MM.1S (cell line): ENCODE data around the gene CREB3L4.

Experiments used
- DNase-seq: peaks from one replicate; pipeline ENCODE4 v3.0.0-alpha.2; 2015
- H2AFZ ChIP-seq: fragments of 300-600 bp; sonication (generic); 2 replicates; pipeline ENCODE4 v1.6.0; 2016; ENCODE audit warnings: antibody characterized with exemption, low read length
- H3F3A ChIP-seq: fragments of 300-600 bp; sonication (generic); 2 replicates; pipeline ENCODE4 v1.6.1; 2016; ENCODE audit warnings: mild to moderate bottlenecking, antibody characterized with exemption, low read length, moderate library complexity, mixed read lengths; ENCODE audit not compliant: insufficient read depth
- H3K27ac ChIP-seq: fragments of 300-600 bp; sonication (generic); 2 replicates; pipeline ENCODE4 v1.5.1; 2016; ENCODE audit warnings: mild to moderate bottlenecking, low read length
- H3K27me3 ChIP-seq: fragments of 300-600 bp; sonication (generic); replicated peaks from 2 replicates; pipeline ENCODE4 v1.6.0; 2016; ENCODE audit warnings: low read length; ENCODE audit not compliant: insufficient read depth
- H3K36me3 ChIP-seq: fragments of 300-600 bp; sonication (generic); replicated peaks from 2 replicates; pipeline ENCODE4 v1.6.1; 2016; ENCODE audit warnings: mild to moderate bottlenecking, low read length, mixed read lengths; ENCODE audit not compliant: insufficient read depth
- H3K4me1 ChIP-seq: fragments of 300-600 bp; sonication (generic); 2 replicates; pipeline ENCODE4 v1.6.1; 2016; ENCODE audit warnings: low read length, mixed read lengths
- H3K4me2 ChIP-seq: fragments of 300-600 bp; sonication (generic); 2 replicates; pipeline ENCODE4 v1.6.0; 2016; ENCODE audit warnings: low read depth, low read length
- H3K4me3 ChIP-seq: fragments of 300-600 bp; sonication (generic); 2 replicates; pipeline ENCODE4 v1.5.1; 2016; ENCODE audit warnings: low read length, mixed read lengths
- H3K79me2 ChIP-seq: fragments of 300-600 bp; sonication (generic); 2 replicates; pipeline ENCODE4 v1.6.1; 2016; ENCODE audit warnings: mixed run types, low read length, mixed read lengths
- H3K9ac ChIP-seq: fragments of 300-600 bp; sonication (generic); 2 replicates; pipeline ENCODE4 v1.6.1; 2016; ENCODE audit warnings: low read length, mixed read lengths
- H3K9me2 ChIP-seq: fragments of 300-600 bp; sonication (generic); replicated peaks from 2 replicates; pipeline ENCODE4 v1.6.1; 2016; ENCODE audit warnings: mild to moderate bottlenecking, low read length, mixed read lengths; ENCODE audit not compliant: insufficient read depth
- H3K9me3 ChIP-seq: fragments of 300-600 bp; sonication (generic); replicated peaks from 2 replicates; pipeline ENCODE4 v1.6.1; 2016; ENCODE audit warnings: mild to moderate bottlenecking, low read length, mixed read lengths; ENCODE audit not compliant: insufficient read depth
- H4K20me1 ChIP-seq: fragments of 300-600 bp; sonication (generic); 2 replicates; pipeline ENCODE4 v1.6.1; 2016; ENCODE audit warnings: mild to moderate bottlenecking, low read length, moderate library complexity, mixed read lengths; ENCODE audit not compliant: insufficient read depth
- CTCF ChIP-seq: fragments of 300-600 bp; sonication (generic); IDR thresholded peaks from 2 replicates; pipeline ENCODE4 v1.5.1; 2016; ENCODE audit warnings: antibody characterized with exemption, low read length, mixed read lengths
- EZH2 ChIP-seq: fragments of 300-600 bp; sonication (generic); optimal IDR thresholded peaks from 2 replicates; pipeline ENCODE3; 2017; ENCODE audit warnings: low read depth, mild to moderate bottlenecking, antibody characterized with exemption, low read length, mixed read lengths
- EZH2phosphoT487 ChIP-seq: fragments of 300-600 bp; sonication (generic); IDR thresholded peaks from 2 replicates; pipeline ENCODE4 v1.6.1; 2018; ENCODE audit warnings: antibody characterized with exemption, low read length

CREB3L4 gene

GRCh38 chr1:153954826-153955225 is 12.9 kb upstream of the CREB3L4 start:
- 0 out of 2 replicates have a peak, but pooled peaks cover 7% of the 10 kb centered on the region for H3K36me3 ChIP-seq
- H3K27me3 ChIP-seq = no peaks in the 10 kb centered on the region
- H2AFZ ChIP-seq = no peak overlapping the region
- H3F3A ChIP-seq = peaks cover 6% of the 10 kb centered on the region; the same call in 1 of the 2 replicates
- H3K4me1 ChIP-seq = peaks cover 19% of the 10 kb centered on the region
- peaks cover 58% of the 10 kb centered on the region for H3K79me2 ChIP-seq
- no peak overlapping the region for H3K27ac ChIP-seq
- H3K4me2 ChIP-seq = no peak overlapping the region
- no peak for DNase-seq
- H4K20me1 ChIP-seq = no peaks in the 10 kb centered on the region
- TF ChIP-seq EZH2 (no peak), EZH2phosphoT487 (no peak), CTCF (no peak)
- no peaks in the 10 kb centered on the region for H3K9me3 ChIP-seq
- no peak overlapping the region for H3K9ac ChIP-seq
- no peaks in the 10 kb centered on the region for H3K9me2 ChIP-seq
- H3K4me3 ChIP-seq = no peak overlapping the region

- Histone ChIP-seq H4K20me1 (no peaks in the 10 kb centered on the region), H3K9me3 (no peaks in the 10 kb centered on the region), H3K9ac (peak overlapping the region; percentile 80), H3K79me2 (peaks cover 67% of the 10 kb centered on the region), H3K36me3 (0 out of 2 replicates have a peak, but pooled peaks cover 3% of the 10 kb centered on the region), H3K9me2 (no peaks in the 10 kb centered on the region), H3K4me2 (peak overlapping the region; percentile 67), H3K4me3 (peak overlapping the region; percentile 90), H3K4me1 (peaks cover 24% of the 10 kb centered on the region), H3K27ac (peak overlapping the region; percentile 52; the same call in 1 of the 2 replicates), H3F3A (peaks cover 6% of the 10 kb centered on the region; the same call in 1 of the 2 replicates), H3K27me3 (no peaks in the 10 kb centered on the region), H2AFZ (peak overlapping the region; percentile 83)
- DNase-seq = no peak
- TF ChIP-seq CTCF (no peak), EZH2 (no peak), EZH2phosphoT487 (no peak)
These were observed 10.5 kb upstream of the CREB3L4 start for GRCh38 chr1:153956997-153957715.

GRCh38 chr1:153957744-153958110 is 10.0 kb upstream of the CREB3L4 start:
- H3K9ac ChIP-seq = peak overlapping the region; percentile 80
- H3K9me2 ChIP-seq = no peaks in the 10 kb centered on the region
- H3K9me3 ChIP-seq = no peaks in the 10 kb centered on the region
- H3K27ac ChIP-seq = peak overlapping the region; percentile 52; the same call in 1 of the 2 replicates
- H4K20me1 ChIP-seq = no peaks in the 10 kb centered on the region
- peaks cover 68% of the 10 kb centered on the region for H3K79me2 ChIP-seq
- DNase-seq = peak; percentile 55
- H3K4me2 ChIP-seq = peak overlapping the region; percentile 67
- H2AFZ ChIP-seq = peak overlapping the region; percentile 83
- H3F3A ChIP-seq = peaks cover 6% of the 10 kb centered on the region; the same call in 1 of the 2 replicates
- H3K36me3 ChIP-seq = no peaks in the 10 kb centered on the region
- H3K27me3 ChIP-seq = no peaks in the 10 kb centered on the region
- peaks cover 30% of the 10 kb centered on the region for H3K4me1 ChIP-seq
- H3K4me3 ChIP-seq = peak overlapping the region; percentile 90
- TF ChIP-seq EZH2 (no peak), EZH2phosphoT487 (no peak), CTCF (no peak)
